Measurements from ENCODE around the gene CEP128. TPM values are rescaled to one million over a fixed set of nuclear protein-coding genes. Genes with fewer than 3 reads are reported as not detected.

Gene CEP128
- total RNA-seq, 4 donors from 2014 or later = 3.8 to 12.0 (median 6.0) TPM

GRCh38 chr14:80958226-80958625 is 16.7 kb upstream of the CEP128 start:
- no peak for ATAC-seq
- no peak overlapping the region for H3K27ac ChIP-seq
- H3K9me3 ChIP-seq = no peaks in the 10 kb centered on the region
- no peak overlapping the region for H3K4me3 ChIP-seq
- no peaks in the 10 kb centered on the region for H3K36me3 ChIP-seq
- peaks cover 0 to 15% (median 7%) of the 10 kb centered on the region in 3 donors for H3K4me1 ChIP-seq
- WGBS, 2 donors (ENCODE audit: low coverage in 1 of 2) = 81 to 100% methylated on average over 1 to 2 of the region's 2 CpGs
- H3K27me3 ChIP-seq = peaks cover 20% of the 10 kb centered on the region
- TF ChIP-seq, protein P1, sequence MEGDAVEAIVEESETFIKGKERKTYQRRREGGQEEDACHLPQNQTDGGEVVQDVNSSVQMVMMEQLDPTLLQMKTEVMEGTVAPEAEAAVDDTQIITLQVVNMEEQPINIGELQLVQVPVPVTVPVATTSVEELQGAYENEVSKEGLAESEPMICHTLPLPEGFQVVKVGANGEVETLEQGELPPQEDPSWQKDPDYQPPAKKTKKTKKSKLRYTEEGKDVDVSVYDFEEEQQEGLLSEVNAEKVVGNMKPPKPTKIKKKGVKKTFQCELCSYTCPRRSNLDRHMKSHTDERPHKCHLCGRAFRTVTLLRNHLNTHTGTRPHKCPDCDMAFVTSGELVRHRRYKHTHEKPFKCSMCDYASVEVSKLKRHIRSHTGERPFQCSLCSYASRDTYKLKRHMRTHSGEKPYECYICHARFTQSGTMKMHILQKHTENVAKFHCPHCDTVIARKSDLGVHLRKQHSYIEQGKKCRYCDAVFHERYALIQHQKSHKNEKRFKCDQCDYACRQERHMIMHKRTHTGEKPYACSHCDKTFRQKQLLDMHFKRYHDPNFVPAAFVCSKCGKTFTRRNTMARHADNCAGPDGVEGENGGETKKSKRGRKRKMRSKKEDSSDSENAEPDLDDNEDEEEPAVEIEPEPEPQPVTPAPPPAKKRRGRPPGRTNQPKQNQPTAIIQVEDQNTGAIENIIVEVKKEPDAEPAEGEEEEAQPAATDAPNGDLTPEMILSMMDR (IDR thresholded peaks at IDR 0.05) = no peak
- TF ChIP-seq POLR2A (IDR thresholded peaks at IDR 0.05) (no peak), POLR2AphosphoS5 (IDR thresholded peaks at IDR 0.05) (no peak), EP300 (IDR thresholded peaks at IDR 0.05) (no peak)

- H3K4me1 ChIP-seq = peaks cover 0 to 15% (median 7%) of the 10 kb centered on the region in 3 donors
- H3K4me3 ChIP-seq = no peak overlapping the region
- TF ChIP-seq, protein P1 (IDR thresholded peaks at IDR 0.05) = no peak
- no peak for TF ChIP-seq POLR2A (IDR thresholded peaks at IDR 0.05)
- no peak for TF ChIP-seq POLR2AphosphoS5 (IDR thresholded peaks at IDR 0.05)
- no peak for TF ChIP-seq EP300 (IDR thresholded peaks at IDR 0.05)
- no peaks in the 10 kb centered on the region for H3K36me3 ChIP-seq
- ATAC-seq = no peak
- 69 to 81% methylated on average over 2 of the region's 2 CpGs for WGBS, 2 donors (ENCODE audit: low coverage in 1 of 2)
- no peaks in the 10 kb centered on the region for H3K9me3 ChIP-seq
- peaks cover 20% of the 10 kb centered on the region for H3K27me3 ChIP-seq
- no peak overlapping the region for H3K27ac ChIP-seq
Measured at GRCh38 chr14:80957613-80958012, 16.1 kb upstream of the CEP128 start.

DNA sequence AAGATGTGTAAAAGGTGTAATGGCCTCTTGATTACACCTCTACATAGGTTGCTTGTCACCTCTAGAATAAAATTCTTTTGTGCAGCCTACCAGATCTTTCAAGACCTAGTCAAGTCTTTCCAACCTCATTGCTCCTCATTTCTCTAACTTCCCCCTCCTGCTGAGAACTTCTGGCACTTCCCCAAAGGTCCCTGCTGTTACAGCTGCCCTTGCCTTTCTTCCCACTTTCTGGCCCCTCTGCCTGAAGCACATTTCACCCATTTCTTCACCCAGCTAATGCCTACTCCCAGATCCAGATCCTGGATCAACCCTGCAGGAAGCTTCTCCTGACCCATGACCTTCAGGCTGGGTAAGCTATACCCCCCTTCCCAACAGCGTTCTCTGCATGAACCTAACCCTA is 15.4 kb upstream of the CEP128 start:
- no peak overlapping the region for H3K27ac ChIP-seq
- TF ChIP-seq POLR2A (IDR thresholded peaks at IDR 0.05) (no peak), EP300 (IDR thresholded peaks at IDR 0.05) (no peak), POLR2AphosphoS5 (IDR thresholded peaks at IDR 0.05) (no peak)
- TF ChIP-seq, protein P1 (IDR thresholded peaks at IDR 0.05) = no peak
- H3K4me3 ChIP-seq = no peak overlapping the region
- H3K36me3 ChIP-seq = no peaks in the 10 kb centered on the region
- no peak for ATAC-seq
- H3K27me3 ChIP-seq = peaks cover 20% of the 10 kb centered on the region
- peaks cover 0 to 15% (median 7%) of the 10 kb centered on the region in 3 donors for H3K4me1 ChIP-seq
- H3K9me3 ChIP-seq = no peaks in the 10 kb centered on the region
- WGBS, 2 donors (ENCODE audit: low coverage in 1 of 2) = 78% methylated on average over 1 of the region's 1 CpG; no CpG with 5 or more reads in 1 of the 2 donors

GRCh38 chr14:80956102-80956501 is 14.6 kb upstream of the CEP128 start:
- 91 to 94% methylated on average over 2 of the region's 2 CpGs for WGBS, 2 donors (ENCODE audit: low coverage in 1 of 2)
- ATAC-seq = no peak

More at GRCh38 chr14:80956102-80956501, 14.6 kb upstream of the CEP128 start:
- Histone ChIP-seq H3K27ac (no peak overlapping the region), H3K27me3 (peaks cover 20% of the 10 kb centered on the region), H3K4me3 (no peak overlapping the region), H3K9me3 (no peaks in the 10 kb centered on the region), H3K4me1 (peaks cover 0 to 15% (median 7%) of the 10 kb centered on the region in 3 donors), H3K36me3 (no peaks in the 10 kb centered on the region)
- no peak for TF ChIP-seq EP300 (IDR thresholded peaks at IDR 0.05)
- TF ChIP-seq POLR2A (IDR thresholded peaks at IDR 0.05) = no peak
- TF ChIP-seq POLR2AphosphoS5 (IDR thresholded peaks at IDR 0.05) = no peak
- TF ChIP-seq, protein P1 (IDR thresholded peaks at IDR 0.05) = no peak

All from gastroesophageal sphincter (tissue), 4 donors.